Measurements from ENCODE around the gene PRCC.
"Not testable (repeated sequence)": the region's sequence is repeated elsewhere in the genome, so short reads cannot be mapped to it uniquely, and the experiment has no call there.

The PRCC gene

GRCh38 chr1:156760796-156761104 lies 6.6 kb upstream of the PRCC start:
- no peak for DNase-seq (ENCODE audit: low read depth)

- not testable (repeated sequence) for DNase-seq (ENCODE audit: low read depth)
Observed at GRCh38 chr1:156765136-156765535, 2.2 kb upstream of the PRCC start.

- no peak for DNase-seq (ENCODE audit: low read depth)
Observed at GRCh38 chr1:156765666-156766065, 1.7 kb upstream of the PRCC start.

- no peak for DNase-seq (ENCODE audit: low read depth)
Observed at GRCh38 chr1:156766298-156767100, 836 bp upstream of the PRCC start.

- DNase-seq (ENCODE audit: low read depth): no peak
Observed at GRCh38 chr1:156767879-156768604, 707 bp downstream of the PRCC start.

GRCh38 chr1:156768610-156769295 lies 1.4 kb downstream of the PRCC start:
- no peak for DNase-seq (ENCODE audit: low read depth)

- DNase-seq (ENCODE audit: low read depth): no peak
Observed at GRCh38 chr1:156772222-156772621, 4.9 kb downstream of the PRCC start.

GRCh38 chr1:156772728-156773497 lies 5.6 kb downstream of the PRCC start:
- no peak for DNase-seq (ENCODE audit: low read depth)

- no peak for DNase-seq (ENCODE audit: low read depth)
Observed at GRCh38 chr1:156773607-156774006, 6.3 kb downstream of the PRCC start.

- no peak for DNase-seq (ENCODE audit: low read depth)
Observed at GRCh38 chr1:156775799-156776198, 8.5 kb downstream of the PRCC start.

- DNase-seq (ENCODE audit: low read depth): no peak
Observed at GRCh38 chr1:156776942-156777341, 9.6 kb downstream of the PRCC start.

GRCh38 chr1:156777573-156777972 lies 10.2 kb downstream of the PRCC start:
- DNase-seq (ENCODE audit: low read depth): no peak

GRCh38 chr1:156781585-156782186 lies 14.4 kb downstream of the PRCC start:
- no peak for DNase-seq (ENCODE audit: low read depth)

GRCh38 chr1:156785458-156785857 lies 18.1 kb downstream of the PRCC start:
- DNase-seq (ENCODE audit: low read depth): no peak

- DNase-seq (ENCODE audit: low read depth): no peak
Observed at GRCh38 chr1:156786640-156787039, 19.3 kb downstream of the PRCC start.

GRCh38 chr1:156788136-156788535 lies 20.8 kb downstream of the PRCC start:
- DNase-seq (ENCODE audit: low read depth): no peak

GRCh38 chr1:156789621-156790318 lies 22.4 kb downstream of the PRCC start:
- no peak for DNase-seq (ENCODE audit: low read depth)

- no peak for DNase-seq (ENCODE audit: low read depth)
Observed at GRCh38 chr1:156794506-156795373, 27.4 kb downstream of the PRCC start.

- no peak for DNase-seq (ENCODE audit: low read depth)
Observed at GRCh38 chr1:156795374-156795733, 28.0 kb downstream of the PRCC start.

GRCh38 chr1:156795787-156796186 lies 28.5 kb downstream of the PRCC start:
- DNase-seq (ENCODE audit: low read depth): no peak

Data from stimulated activated CD8-positive, alpha-beta memory T cell treated with anti-CD3 and anti-CD28 coated beads, Interleukin-12 subunit alpha, Interleukin-12 subunit beta, amount 100 ng/mL, for 1 hour (primary cell).